ENCODE results near the gene ZNF710. TPM values are rescaled to one million over a fixed set of nuclear protein-coding genes. Genes with fewer than 3 reads are reported as not detected.
"Not testable (repeated sequence)": the region's sequence is repeated elsewhere in the genome, so short reads cannot be mapped to it uniquely, and the experiment has no call there.

Gene ZNF710
- polyA plus RNA-seq, 3 donors = 17.6 to 26.6 (median 17.9) TPM

DNA sequence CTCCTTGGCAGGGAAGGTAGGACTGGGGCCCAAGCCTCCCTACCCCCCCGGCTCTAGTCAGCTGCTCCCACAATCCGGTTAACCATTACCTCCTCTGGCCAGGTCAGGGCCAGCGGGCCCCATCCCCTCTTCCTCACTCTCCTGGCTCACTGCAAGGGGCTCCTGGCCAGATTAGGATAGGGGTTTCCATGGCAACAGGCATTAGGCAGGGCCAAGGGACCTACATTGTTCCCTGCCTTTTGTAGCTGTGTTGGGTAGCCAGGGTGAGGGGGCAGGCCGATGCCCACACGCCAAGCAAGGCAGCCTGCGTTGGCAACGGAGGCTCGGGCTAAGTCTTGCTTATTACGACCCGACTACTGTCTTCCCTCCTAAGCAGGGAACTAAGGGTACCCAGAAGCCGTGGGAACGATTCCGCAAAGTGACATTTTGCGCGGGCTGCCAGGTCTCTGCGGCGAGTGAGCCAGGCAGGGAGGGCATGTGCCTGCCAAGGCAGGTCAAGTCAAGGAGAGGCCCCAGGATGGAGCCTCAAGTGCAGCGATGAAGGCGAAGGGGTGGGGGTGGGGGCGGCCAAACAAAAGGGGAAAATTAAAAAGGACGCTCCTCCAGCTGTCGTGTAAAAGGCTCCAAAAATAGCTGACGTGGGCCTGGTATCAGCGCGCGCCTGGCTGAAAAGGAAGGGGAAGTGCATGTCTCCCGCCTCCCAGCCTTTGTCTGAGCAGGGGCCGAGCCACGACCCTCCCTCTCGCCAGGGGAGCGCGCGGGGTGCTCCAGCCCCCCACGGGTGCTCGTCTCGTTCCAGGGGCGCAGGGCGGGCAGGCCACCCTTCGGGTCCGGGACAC, 100.2 kb downstream of the ZNF710 start:
- no peak for DNase-seq

DNA sequence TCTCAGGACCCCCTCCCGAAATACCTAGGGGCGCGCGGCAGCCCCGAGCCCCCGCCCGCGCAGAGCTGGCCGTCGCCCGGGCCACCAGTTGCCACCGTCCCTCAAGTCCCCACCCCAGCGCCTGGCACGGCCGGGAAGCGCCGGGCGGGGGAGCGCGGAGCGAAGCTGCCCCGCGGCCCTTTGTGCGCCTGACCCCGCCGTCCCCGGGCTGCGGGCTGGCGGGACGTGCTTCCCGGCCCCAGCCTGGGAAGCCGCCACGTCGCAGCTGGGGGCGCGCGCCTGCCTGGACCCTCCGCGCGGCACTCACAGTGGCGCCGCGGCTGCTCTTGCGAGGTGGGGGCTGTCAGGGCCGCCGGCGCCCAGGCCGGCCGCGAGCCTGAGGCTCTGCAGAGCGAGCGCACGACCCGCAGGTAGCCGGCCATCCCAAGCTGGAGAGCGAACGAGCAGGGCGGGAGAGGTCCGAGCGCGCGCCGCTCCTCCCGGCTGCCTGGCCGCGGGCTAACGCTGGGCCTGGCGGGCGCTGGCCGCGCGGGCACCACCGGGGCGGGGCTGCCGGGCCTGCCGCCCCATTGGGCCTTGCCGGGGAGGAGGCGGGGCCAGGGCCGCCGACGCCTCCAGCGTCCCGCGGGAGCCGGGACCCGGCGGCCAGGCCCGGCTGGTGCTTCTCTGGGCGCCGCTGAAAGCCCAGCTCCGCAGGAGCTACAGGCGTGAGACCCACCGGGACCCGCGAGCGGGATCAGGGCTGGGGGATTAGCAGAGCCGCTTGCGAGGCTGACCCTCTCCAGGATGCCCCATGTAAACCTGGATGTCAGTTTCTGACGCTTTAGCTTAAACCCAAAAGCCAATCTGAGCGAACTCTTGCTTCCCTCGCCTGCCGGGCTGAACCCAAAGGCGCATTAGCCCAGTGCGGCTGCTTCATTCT, 101.1 kb downstream of the ZNF710 start, which contains the start of gene IDH2:
IDH2 (minus strand) TSS at position 500 of the 922 bp plus-strand sequence; CDS start at position 422, 78 bp downstream.
- DNase-seq = peak; percentile 85

DNA sequence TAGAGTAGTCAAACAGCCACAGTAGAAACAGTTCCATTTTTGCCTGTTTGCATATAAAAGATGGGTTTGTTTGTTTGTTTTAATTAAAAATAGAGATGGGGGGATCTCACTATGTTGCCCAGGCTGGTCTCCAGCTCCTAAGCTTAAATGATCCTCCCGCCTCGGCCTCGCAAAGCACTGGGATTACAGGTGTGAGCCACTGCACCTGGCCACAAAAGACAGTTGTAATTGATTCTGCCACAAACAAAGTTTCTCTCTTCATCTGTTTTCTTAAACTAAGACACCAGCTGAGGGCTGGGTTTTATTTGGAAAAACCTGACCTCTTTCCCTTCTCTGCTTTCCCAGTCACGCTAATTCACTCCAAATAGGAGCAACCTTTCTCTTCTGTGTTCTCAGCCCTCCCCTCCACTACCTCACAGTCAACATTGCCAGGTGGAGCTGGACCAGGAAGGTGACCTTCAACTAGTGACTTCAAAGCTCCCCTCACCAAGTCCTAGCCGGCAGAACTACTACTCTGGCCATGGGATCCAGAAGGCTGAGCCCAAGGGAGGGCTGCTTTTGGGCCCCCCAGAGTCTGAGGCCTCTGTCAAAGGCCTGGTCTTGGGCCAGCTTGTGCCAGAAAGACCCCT, 102.7 kb downstream of the ZNF710 start:
- DNase-seq = no peak

DNA sequence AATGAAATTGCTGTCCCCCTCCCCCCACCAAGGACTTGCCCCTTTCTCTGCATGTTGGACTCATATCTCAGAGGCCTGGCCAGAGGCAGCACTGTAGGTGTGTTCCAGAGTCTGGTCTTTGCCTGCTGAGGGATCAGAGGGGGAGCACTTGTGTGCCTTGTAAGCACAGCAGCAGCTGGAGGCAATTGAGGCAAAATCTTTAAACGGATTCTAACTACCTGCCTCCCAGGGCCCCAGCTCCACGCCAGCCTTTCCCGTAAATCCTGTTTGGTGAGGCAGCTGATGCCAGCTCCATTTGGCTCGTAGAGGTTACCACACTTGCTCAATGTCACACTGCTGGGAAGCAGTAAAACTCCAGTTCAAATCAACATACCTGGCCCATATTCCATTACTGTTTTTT, 103.4 kb downstream of the ZNF710 start:
- DNase-seq = no peak

DNA sequence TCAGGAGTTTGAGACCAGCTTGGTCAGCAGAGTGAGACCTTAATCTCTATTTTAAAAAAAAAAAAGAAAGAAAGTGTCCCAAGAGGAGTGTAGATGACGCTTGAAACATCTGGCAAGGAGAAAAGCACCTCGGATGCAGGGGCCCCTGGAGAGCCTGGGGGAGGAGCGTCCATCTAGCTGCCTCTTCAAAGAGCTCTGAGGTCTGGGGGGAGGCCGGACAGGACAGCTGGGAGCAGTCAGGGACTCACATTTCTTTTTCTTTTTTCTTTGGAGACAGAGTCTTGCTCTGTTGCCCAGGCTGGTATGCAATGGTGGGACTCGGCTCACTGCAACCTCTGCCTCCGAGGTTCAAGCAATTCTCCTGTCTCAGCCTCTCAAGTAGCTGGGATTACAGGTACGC, 104.4 kb downstream of the ZNF710 start:
- DNase-seq = no peak

DNA sequence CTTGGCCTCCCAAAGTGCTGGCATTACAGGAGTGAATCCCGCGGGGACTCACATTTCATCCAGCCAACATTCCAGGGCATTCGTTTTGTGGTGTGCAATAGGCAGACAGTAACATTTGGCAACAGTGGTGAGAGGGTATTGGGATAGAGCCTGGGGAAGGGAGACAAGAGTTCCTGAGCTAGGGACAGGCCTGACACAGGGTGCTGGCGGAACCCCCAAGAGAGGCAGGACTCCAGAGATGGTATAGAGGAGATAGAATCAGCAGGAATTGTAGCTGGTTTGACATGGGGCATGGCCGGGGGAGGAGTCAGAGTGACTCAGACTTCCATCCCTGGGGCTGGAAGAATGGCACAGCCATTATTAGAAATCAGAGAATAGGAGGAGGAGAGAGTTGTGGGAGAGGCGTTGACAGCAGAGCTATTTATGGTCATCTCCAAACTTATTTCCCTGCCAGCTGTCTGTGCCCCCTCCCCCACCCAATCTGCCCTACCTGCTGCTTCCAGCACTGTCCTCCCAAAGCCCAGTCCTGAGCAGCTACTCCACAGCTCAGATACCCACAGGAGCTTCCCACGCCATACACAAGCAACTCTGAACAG, 105.5 kb downstream of the ZNF710 start:
- DNase-seq = no peak

DNA sequence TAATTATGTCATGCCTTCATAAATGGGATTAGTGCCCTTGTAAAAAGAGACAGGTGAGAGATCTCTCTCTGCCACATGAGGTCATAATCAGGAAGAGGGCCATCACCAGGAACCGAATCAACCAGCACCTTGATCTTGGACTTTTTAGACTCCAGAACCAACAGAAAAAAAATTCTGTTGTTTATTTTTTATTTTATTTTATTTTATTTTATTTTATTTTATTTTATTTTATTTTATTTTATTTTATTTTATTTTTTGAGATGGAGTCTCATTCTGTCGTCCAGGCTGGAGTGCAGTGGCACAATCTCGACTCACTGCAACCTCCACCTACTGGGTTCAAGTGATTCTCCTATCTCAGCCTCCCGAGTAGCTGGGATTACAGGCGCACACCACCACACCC, 106.9 kb downstream of the ZNF710 start:
- DNase-seq = not testable (repeated sequence)

DNA sequence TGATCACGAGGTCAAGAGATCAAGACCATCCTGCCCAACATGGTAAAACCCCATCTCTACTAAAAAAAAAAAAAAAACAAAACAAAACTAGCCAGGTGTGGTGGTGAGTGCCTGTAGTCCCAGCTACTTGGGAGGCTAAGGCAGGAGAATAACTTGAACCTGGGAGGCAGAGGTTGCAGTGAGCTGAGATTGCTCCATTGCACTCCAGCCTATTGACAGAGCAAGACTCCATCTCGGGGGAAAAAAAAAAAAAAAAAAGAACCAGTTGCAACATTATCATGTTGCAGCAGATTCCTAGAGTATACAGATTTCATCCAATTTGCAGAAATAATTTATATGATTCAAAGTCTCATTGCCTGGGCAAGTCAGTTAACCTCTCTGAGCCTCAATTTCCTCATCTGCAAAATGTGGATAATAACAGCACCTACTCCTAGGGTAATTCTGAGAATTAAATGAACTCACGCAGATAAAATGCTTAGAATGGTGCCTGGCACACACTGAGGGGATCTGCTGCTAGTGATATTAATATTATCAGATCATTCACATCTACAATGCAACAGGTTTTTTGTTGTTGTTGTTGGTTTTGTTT, 108.1 kb downstream of the ZNF710 start:
- not testable (repeated sequence) for DNase-seq

DNA sequence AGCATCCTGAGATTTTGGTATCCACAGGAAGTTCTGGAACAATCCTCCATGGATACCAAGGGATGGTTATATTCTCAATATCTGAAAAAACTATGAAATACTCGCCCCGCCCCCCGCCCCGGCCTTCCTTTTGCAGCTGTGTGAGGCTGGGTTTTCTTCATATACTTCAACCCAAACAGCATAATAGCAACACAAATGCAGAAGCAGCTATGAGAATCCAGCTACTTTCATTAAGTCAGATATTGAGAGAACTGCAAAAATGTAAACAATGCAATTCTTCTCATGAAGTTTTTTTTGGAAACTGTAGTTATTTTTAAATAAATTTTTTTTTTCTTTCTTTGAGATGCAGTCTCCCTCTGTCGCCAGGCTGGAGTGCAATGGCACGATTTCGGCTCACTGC, 112.0 kb downstream of the ZNF710 start:
- no peak for DNase-seq

DNA sequence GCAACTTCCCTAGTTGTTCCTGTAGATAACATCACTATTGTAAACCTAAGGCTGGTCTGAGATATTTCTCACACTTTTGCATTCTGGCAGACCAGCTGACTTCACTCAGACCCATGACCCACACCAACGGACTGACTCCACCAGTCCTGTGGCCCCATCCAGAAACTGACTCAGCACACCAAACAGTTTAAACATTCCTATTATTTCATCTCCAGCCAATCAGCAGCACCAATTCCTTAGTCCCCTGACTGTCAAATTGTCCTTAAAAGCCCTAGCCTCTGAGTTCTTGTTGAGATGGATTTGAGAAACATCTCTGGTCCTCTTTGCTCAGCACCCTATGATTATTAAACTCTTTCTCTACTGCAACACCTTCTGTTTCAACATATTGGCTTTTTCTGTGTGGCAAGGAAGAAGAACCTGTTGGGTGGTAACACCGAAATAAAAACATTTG, 113.4 kb downstream of the ZNF710 start:
- DNase-seq = no peak

DNA sequence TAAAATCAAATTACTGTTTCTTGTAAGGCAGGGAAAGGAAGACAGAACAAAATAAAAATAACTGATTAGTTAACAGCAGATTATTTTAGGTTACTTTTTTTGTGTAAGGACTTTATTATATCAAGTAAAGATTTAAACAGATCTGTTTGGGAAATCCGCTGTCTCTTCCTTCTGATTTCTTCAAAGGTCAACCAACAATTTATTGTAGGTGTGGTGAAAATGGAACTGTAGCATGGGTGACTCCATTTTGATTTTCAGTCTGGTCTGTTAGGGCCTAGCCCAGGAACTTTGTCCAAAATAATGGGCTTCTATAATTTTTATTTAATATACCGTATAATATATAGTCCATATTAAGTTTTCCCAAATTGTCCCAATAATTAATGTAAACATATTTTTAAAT, 114.7 kb downstream of the ZNF710 start:
- no peak for DNase-seq

DNA sequence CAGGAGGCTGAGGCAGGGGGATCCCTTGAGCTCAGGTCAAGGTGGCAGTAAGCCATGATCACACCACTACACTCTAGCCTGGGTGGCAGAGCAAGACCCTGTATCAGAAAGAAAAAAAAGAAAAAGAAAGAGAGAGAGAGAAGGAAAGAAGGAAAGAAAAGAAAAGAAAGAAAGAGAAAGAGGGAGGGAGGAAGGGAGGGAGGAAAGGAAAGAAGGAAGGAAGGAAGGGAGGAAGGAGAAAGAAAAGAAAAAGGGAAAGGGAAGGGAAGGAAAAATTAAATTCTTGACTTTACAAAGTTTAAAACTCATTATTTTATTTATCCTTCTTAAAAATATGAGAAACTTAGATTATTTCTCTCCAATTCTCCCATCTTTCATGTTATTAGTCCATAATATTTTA, 118.2 kb downstream of the ZNF710 start:
- no peak for DNase-seq

DNA sequence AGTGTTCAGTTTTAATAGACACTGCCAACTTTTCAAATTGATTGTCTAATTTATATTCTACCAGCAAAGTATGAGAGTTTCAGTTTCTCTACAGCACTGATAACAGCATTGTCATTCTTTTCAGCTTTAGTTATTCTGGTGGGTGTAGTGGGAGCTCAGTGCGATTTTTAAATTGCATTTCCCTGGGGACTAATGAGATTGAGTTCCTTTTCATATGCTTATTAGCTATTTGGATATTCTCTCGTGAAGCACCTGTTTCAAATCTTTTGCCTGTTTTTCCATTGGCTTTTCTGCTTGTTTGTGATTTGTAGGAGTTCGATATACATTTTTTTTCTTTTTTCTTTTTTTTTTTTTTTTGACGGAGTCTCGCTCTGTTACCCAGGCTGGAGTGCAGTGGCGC, 120.0 kb downstream of the ZNF710 start:
- no peak for DNase-seq

DNA sequence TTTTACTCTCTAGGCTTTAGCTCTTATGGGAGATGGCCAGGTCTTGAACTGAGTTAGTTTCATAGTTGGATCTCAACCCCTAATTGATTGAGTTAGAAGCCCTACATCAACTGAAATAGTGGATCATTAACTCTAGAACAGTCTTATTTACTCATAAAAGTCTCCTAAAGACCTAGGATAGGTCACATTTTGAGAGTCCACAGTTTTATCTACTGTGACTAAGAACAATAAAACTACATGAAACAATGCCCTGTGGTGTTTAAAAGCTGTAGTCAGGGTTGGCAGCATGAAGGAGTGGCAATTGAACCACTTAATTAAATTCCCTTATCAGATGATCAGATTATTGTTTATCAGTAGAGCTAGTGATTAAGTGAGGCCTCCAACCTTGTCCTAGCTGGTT, 123.4 kb downstream of the ZNF710 start:
- DNase-seq = no peak

DNA sequence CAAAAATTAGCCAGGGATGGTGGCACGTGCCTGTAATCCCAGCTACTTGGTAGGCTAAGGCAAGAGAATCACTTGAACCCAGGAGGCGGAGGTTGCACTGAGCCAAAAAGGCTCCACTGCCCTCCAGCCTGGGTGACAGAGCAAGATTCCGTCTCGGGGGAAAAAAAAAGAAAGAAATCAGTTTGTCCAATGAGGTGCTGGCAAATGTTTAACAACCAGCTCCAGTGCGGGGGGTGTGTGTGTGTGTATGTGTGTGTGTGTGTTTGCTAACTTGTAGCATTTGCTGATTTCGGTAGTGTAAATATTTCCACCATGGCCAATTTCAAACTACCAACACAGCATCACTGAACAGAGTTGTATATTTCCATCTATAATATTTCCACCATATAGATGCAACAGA, 124.9 kb downstream of the ZNF710 start:
- DNase-seq = no peak

DNA sequence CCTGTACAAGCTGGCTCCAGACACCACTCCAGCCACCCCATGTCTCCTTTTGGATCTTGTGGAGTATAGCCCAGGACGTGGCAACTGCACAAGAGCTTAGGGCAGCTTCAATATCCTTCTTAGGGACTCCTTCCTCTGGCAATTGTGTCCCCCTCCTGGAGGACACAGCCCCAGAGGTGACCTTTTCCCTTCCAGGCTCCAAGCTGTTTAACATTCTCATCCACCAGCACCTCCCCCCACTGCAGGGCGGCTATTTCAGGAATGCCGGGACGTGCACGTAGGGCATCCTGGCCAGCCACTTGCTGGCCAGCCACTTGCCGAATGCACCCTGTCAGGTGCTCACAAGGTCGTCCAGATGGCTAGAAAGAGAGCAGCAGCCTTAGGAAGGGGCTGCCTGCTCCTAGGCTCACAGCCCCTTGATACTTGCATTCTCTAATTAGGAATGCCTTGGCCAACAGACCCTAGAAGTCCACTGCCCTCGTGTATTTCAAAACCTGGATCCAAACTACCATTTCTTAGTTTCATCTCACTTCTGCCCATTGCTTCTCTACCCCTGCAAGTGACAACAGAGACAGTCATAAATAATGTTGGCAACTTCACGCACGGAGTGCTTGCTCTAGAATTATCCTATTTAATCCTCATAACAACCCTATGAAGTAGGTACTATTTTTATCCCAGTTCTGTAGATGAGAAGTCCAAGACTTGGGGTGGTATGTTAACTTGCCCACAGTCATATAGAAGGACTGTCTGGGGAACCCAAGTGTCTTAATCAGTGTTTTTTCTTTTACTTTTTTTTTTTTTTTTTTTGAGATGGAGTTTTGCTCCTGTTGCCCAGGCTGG, 125.7 kb downstream of the ZNF710 start:
- DNase-seq = no peak

DNA sequence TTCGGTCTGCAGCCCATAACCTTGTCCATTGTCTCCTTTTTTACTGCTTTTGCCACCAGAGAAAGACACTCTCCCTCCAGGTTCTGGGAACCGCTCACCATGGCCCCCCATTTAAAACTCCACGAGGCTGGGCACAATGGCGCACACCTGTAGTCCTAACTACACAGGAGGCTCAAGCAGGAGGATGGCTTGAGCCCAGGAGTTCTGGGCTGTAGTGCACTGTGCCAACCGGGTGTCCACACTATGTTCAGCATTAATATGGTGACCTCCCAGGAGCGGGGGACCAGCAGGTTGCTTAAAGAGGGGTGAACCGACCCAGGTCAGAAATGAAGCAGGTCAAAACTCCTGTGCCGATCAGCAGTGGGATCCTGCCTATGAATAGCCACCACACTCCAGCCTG, 129.2 kb downstream of the ZNF710 start:
- no peak for DNase-seq
